ENCODE data around the gene OPRL1.

OPRL1 gene

DNA sequence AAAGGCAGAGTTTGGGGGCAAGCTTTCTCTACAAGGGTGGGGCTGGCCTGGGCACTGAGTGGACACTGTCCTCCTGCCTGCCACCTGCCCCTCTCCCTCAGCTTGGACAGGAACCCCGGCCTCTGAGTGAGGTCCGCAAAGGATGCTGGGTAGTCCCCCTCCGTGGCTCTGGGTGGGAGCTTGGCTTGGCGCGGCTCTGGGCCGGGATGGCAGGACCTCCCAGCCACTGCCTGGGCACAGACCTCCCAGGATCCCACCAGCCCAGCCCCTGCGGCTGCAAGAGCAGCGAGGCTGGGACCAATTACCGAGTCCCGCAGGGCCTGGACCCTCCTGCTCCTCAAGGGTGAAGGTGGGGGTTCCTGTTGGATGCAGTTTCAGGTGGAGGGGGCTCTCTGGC lies 27.6 kb upstream of the OPRL1 start:
- no peak for TF ChIP-seq POLR2AphosphoS5 (IDR thresholded peaks at IDR 0.05; ENCODE audit: low read depth, low read length)
- no peak for TF ChIP-seq FOXP2 (optimal IDR thresholded peaks at IDR 0.05; ENCODE audit: borderline replicate concordance, extremely low read depth, extremely low read length, insufficient read depth)
- no peak for TF ChIP-seq SIN3A (IDR thresholded peaks at IDR 0.05; ENCODE audit: borderline replicate concordance, insufficient read depth, low read length)
- no peak for TF ChIP-seq TAF1 (IDR thresholded peaks at IDR 0.05; ENCODE audit: borderline replicate concordance, insufficient read depth, low read length)

DNA sequence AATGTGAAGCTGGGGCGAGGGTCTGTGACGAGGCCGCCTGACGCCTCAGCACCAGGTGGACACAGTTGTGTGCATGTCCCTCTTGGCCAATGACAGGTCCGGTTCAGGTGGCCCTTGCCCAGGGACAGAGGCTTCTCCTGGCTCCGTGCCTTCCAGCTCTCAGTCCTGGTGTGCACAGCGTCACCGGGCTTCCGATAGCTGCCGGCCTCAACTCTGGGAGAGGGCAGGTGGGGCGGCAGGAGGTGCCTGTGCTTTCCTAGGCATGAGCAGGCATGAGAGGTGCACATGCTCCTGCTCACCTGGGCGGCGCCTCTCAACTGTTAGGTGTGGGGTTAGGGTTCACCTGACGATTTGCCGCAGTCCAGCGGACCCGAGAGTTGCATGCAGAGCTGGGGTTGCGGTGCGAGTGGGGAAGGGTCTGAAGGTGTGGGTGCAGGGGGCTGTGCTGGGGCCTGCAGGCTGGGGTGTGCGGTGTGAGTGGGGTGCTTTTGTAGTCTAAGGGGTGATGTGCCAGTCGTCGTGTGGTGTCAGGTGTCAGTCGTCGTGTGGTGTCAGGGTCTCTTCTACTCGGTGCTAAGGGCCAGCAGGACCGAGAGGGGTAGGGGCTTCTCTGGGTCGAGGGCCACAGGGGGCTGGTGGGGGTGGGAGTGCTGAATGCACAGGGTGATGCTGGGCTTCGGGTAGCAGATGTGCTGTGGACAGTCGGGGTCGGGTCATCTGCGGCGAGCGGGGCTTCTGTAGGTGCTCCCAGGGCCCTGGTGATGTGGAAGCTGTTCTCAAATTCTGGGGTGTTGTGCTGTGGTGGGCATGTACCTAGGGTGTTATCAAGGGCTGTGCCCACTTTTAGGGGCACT lies 26.7 kb upstream of the OPRL1 start:
- TF ChIP-seq POLR2AphosphoS5 (IDR thresholded peaks at IDR 0.05; ENCODE audit: low read depth, low read length) (no peak), TAF1 (IDR thresholded peaks at IDR 0.05; ENCODE audit: borderline replicate concordance, insufficient read depth, low read length) (no peak), FOXP2 (optimal IDR thresholded peaks at IDR 0.05; ENCODE audit: borderline replicate concordance, extremely low read depth, extremely low read length, insufficient read depth) (no peak), SIN3A (IDR thresholded peaks at IDR 0.05; ENCODE audit: borderline replicate concordance, insufficient read depth, low read length) (no peak)

DNA sequence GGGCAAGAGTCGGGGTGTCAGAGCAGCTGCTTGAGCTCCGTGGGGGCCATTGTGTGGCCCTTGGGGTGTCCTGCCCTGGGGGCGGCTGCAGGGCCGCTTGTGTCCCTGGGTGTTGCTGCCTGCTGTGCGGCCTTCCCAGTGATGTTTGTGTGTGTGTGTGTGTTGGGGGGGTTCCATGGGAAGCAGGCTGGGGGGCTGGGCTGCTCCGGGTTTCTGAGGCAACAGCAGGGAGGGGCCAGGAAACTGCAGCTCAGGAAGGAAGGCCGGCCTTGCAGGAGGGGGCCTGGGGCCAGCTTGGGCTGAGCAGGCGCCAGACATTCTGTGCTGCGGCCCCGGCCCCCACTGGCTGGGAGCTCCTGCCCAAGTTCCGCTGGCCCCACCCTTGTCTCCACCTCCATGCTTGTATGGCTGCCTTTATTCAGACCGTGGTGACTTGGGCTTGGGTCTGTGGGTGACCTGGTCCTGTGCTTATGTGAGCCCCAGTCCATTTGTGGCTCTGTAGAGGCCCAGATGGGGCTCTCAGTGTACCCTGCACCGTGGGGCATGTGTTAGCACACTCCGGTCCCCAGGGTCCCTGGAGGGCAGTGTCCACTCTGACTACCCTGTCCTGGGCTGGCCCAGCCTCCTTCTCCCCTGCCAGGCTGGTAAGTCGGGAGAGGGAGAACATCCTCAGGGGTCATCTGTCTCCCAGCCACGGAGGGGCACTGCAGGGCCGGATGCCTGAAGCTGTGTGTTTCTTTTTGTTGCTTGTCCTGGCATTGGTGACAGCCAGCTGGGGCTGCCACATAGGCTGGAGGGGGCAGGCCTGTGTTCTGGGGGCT lies 25.8 kb upstream of the OPRL1 start:
- TF ChIP-seq SIN3A (IDR thresholded peaks at IDR 0.05; ENCODE audit: borderline replicate concordance, insufficient read depth, low read length) (no peak), FOXP2 (optimal IDR thresholded peaks at IDR 0.05; ENCODE audit: borderline replicate concordance, extremely low read depth, extremely low read length, insufficient read depth) (peak; percentile 37), POLR2AphosphoS5 (IDR thresholded peaks at IDR 0.05; ENCODE audit: low read depth, low read length) (peak; percentile 63), TAF1 (IDR thresholded peaks at IDR 0.05; ENCODE audit: borderline replicate concordance, insufficient read depth, low read length) (no peak)
- TF ChIP-seq, protein P1, sequence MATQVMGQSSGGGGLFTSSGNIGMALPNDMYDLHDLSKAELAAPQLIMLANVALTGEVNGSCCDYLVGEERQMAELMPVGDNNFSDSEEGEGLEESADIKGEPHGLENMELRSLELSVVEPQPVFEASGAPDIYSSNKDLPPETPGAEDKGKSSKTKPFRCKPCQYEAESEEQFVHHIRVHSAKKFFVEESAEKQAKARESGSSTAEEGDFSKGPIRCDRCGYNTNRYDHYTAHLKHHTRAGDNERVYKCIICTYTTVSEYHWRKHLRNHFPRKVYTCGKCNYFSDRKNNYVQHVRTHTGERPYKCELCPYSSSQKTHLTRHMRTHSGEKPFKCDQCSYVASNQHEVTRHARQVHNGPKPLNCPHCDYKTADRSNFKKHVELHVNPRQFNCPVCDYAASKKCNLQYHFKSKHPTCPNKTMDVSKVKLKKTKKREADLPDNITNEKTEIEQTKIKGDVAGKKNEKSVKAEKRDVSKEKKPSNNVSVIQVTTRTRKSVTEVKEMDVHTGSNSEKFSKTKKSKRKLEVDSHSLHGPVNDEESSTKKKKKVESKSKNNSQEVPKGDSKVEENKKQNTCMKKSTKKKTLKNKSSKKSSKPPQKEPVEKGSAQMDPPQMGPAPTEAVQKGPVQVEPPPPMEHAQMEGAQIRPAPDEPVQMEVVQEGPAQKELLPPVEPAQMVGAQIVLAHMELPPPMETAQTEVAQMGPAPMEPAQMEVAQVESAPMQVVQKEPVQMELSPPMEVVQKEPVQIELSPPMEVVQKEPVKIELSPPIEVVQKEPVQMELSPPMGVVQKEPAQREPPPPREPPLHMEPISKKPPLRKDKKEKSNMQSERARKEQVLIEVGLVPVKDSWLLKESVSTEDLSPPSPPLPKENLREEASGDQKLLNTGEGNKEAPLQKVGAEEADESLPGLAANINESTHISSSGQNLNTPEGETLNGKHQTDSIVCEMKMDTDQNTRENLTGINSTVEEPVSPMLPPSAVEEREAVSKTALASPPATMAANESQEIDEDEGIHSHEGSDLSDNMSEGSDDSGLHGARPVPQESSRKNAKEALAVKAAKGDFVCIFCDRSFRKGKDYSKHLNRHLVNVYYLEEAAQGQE (IDR thresholded peaks at IDR 0.05; ENCODE audit: insufficient read depth in 1 of 2, low read depth in 2 of 2, low read length in 2 of 2): 0 out of 4 replicates have a peak, but pooled peaks of 1 of the 2 experiments have one; percentile 29

GRCh38 chr20:64055396-64055892 lies 24.4 kb upstream of the OPRL1 start:
- no peak for TF ChIP-seq SIN3A (IDR thresholded peaks at IDR 0.05; ENCODE audit: borderline replicate concordance, insufficient read depth, low read length)
- no peak for TF ChIP-seq FOXP2 (optimal IDR thresholded peaks at IDR 0.05; ENCODE audit: borderline replicate concordance, extremely low read depth, extremely low read length, insufficient read depth)
- no peak for TF ChIP-seq TAF1 (IDR thresholded peaks at IDR 0.05; ENCODE audit: borderline replicate concordance, insufficient read depth, low read length)

DNA sequence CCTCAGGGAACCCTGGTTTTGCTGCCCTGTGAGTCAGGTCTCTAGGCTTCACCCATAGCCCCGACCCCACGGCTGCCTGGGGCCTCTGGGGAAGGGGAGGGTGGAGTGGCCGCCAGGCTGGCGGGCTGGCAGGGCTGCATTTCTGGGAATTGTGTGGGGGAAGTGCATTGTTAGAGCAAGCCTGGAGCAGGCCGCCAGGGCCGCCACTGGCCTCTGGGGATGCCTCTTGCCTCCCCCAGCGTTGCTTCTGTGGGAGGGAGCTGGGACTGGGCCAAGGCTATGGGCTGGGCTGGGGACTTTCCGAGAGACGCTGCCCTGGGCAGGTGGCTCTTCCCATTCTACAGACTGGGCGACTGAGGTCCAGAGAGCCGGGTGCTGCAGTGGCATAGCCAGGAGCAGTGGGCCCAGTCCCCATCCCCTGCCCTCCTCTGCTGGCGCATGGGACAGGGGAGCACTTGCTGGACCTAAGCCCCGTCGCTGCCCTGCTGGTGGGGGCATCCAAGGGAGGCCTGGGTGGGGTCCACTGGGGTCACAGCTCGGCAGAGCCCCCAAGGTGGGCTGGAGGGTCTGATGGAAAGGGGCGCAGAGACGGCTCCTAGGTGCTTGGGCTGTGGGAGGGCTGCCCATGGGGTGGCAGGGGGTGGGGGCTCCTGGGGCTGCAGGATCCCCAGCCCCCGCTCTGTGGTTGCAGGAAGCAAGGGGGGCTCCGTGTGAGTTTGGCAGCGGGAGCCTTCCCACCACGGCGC lies 23.8 kb upstream of the OPRL1 start:
- TF ChIP-seq FOXP2 (optimal IDR thresholded peaks at IDR 0.05; ENCODE audit: borderline replicate concordance, extremely low read depth, extremely low read length, insufficient read depth) (no peak), POLR2AphosphoS5 (IDR thresholded peaks at IDR 0.05; ENCODE audit: low read depth, low read length) (no peak), TAF1 (IDR thresholded peaks at IDR 0.05; ENCODE audit: borderline replicate concordance, insufficient read depth, low read length) (no peak), SIN3A (IDR thresholded peaks at IDR 0.05; ENCODE audit: borderline replicate concordance, insufficient read depth, low read length) (no peak)
- TF ChIP-seq, protein P1 (IDR thresholded peaks at IDR 0.05; ENCODE audit: insufficient read depth in 1 of 2, low read depth in 2 of 2, low read length in 2 of 2): no peak

GRCh38 chr20:64056639-64056888 lies 23.3 kb upstream of the OPRL1 start:
- TF ChIP-seq, protein P1 (IDR thresholded peaks at IDR 0.05; ENCODE audit: insufficient read depth in 1 of 2, low read depth in 2 of 2, low read length in 2 of 2): no peak
- TF ChIP-seq POLR2AphosphoS5 (IDR thresholded peaks at IDR 0.05; ENCODE audit: low read depth, low read length) (no peak), FOXP2 (optimal IDR thresholded peaks at IDR 0.05; ENCODE audit: borderline replicate concordance, extremely low read depth, extremely low read length, insufficient read depth) (no peak), SIN3A (IDR thresholded peaks at IDR 0.05; ENCODE audit: borderline replicate concordance, insufficient read depth, low read length) (no peak), TAF1 (IDR thresholded peaks at IDR 0.05; ENCODE audit: borderline replicate concordance, insufficient read depth, low read length) (no peak)
